Measurements from ENCODE around the gene ZNF235. TPM values are rescaled to one million over a fixed set of nuclear protein-coding genes. Genes with fewer than 3 reads are reported as not detected.
"Not testable (repeated sequence)": the region's sequence is repeated elsewhere in the genome, so short reads cannot be mapped to it uniquely, and the experiment has no call there.

The ZNF235 gene
- total RNA-seq = 1 to 10 TPM; 1.8 to 3.6 (median 2.1) TPM

DNA sequence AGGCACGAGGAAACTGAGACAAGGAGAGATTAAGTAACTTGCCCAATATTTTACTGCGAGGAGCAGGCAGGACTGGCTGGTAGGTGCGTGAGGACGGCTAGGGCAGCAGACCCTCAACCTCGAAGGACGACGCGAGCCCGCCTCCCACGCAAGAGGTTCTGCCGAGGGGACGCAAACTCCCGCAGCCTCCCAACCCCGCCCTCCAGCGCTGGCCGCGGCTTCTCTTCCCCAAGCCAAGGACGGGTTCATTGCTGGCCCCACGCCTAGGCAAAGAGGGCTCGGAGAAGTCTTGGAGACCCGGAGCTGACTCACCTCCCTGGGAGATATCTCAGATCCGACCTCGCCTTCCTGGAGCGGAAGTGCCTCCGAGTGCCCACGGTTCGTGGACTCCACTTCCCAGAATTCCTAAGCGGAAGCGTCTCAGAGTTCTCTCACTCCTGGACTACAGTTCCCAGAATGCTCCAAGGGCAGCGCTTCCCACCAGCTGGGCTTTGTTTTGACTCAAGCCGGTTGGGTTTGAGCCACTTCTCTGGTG, at the start of gene ZNF235:
ZNF235 (minus strand) TSS at position 367 of the 535 bp plus-strand sequence. CDS start 1,621 bp downstream, outside the sequence.
- intact Hi-C loops (cut with DNase I) = no loop called here
- WGBS, 2 donors = 1 to 2% methylated on average over 19 to 23 of the region's 31 CpGs
- peak within 1 kb of the TSS; percentile 73 to 92 (median 84) for H3K27ac ChIP-seq
- peaks cover 0 to 19% (median 5%) of the 10 kb centered on the region in 3 donors for H3K4me1 ChIP-seq
- H3K27me3 ChIP-seq = no peaks in the 10 kb centered on the region
- H3K36me3 ChIP-seq = peaks cover 0 to 29% (median 2%) of the 10 kb centered on the region in 3 donors
- no peak for TF ChIP-seq POLR2A (IDR thresholded peaks at IDR 0.05)
- TF ChIP-seq, protein P1, sequence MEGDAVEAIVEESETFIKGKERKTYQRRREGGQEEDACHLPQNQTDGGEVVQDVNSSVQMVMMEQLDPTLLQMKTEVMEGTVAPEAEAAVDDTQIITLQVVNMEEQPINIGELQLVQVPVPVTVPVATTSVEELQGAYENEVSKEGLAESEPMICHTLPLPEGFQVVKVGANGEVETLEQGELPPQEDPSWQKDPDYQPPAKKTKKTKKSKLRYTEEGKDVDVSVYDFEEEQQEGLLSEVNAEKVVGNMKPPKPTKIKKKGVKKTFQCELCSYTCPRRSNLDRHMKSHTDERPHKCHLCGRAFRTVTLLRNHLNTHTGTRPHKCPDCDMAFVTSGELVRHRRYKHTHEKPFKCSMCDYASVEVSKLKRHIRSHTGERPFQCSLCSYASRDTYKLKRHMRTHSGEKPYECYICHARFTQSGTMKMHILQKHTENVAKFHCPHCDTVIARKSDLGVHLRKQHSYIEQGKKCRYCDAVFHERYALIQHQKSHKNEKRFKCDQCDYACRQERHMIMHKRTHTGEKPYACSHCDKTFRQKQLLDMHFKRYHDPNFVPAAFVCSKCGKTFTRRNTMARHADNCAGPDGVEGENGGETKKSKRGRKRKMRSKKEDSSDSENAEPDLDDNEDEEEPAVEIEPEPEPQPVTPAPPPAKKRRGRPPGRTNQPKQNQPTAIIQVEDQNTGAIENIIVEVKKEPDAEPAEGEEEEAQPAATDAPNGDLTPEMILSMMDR (IDR thresholded peaks at IDR 0.05) = no peak
- DNase-seq = peak; percentile 46
- H3K4me3 ChIP-seq = peak within 1 kb of the TSS; percentile 60 to 95 (median 66)
- H3K9me3 ChIP-seq = peaks cover 0 to 29% (median 0%) of the 10 kb centered on the region in 3 donors

DNA sequence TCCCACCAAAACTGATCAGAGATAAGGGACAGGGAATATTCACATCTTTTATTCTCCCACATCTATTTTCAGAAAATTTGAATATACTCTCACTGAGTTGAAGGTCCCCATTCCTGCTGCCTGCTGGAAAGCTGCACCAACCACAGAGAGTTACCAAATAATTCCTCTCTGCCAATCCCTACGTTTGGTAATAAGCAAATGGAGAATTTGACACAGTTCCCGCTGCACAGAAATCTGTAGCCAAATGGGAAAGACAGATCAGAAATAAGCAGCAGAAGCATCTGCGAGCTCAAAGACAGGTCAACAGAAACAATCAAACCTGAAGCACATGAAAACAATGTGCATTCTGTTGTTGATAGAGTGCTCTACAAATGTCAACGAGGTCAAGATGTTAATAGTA, 41.7 kb upstream of the ZNF235 start:
- 82 to 86% methylated on average over 4 of the region's 4 CpGs for WGBS, 2 donors
- H3K27ac ChIP-seq = no peak overlapping the region
- intact Hi-C loops (cut with DNase I) = no loop called here
- TF ChIP-seq, protein P1 (IDR thresholded peaks at IDR 0.05) = no peak
- TF ChIP-seq POLR2A (IDR thresholded peaks at IDR 0.05) = no peak
- DNase-seq = no peak
- no peaks in the 10 kb centered on the region for H3K27me3 ChIP-seq
- H3K36me3 ChIP-seq = peaks cover 0 to 52% (median 0%) of the 10 kb centered on the region in 3 donors
- H3K4me1 ChIP-seq = no peaks in the 10 kb centered on the region
- peaks cover 0 to 86% (median 39%) of the 10 kb centered on the region in 3 donors for H3K9me3 ChIP-seq
- H3K4me3 ChIP-seq = no peak overlapping the region

DNA sequence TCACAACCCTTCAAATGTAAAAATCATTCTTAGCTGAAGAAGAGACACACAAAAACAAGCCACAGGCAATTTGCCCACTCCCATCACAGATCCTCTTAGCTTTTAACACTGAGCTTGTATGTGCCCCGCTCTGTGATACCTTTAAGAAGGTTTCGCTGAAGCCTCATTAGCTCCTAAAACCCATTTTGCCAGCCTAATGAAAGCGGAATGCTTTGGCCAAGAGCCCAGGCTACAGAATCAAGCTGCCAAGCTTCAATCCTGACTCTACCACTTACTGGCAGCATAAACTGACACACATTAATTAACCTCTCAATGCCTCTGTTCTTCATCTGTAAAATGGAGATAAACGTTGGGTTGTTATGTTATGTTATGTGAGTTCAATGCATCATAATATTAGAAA, 41.1 kb upstream of the ZNF235 start:
- H3K27me3 ChIP-seq = no peaks in the 10 kb centered on the region
- H3K4me1 ChIP-seq = no peaks in the 10 kb centered on the region
- no peak overlapping the region for H3K4me3 ChIP-seq
- DNase-seq = no peak
- H3K27ac ChIP-seq = no peak overlapping the region
- TF ChIP-seq, protein P1 (IDR thresholded peaks at IDR 0.05) = no peak
- TF ChIP-seq POLR2A (IDR thresholded peaks at IDR 0.05) = no peak
- WGBS, 2 donors = 80 to 88% methylated on average over 4 of the region's 4 CpGs
- H3K9me3 ChIP-seq = peaks cover 0 to 84% (median 37%) of the 10 kb centered on the region in 3 donors
- peaks cover 0 to 58% (median 0%) of the 10 kb centered on the region in 3 donors for H3K36me3 ChIP-seq
- intact Hi-C loops (cut with DNase I) = no loop called here

DNA sequence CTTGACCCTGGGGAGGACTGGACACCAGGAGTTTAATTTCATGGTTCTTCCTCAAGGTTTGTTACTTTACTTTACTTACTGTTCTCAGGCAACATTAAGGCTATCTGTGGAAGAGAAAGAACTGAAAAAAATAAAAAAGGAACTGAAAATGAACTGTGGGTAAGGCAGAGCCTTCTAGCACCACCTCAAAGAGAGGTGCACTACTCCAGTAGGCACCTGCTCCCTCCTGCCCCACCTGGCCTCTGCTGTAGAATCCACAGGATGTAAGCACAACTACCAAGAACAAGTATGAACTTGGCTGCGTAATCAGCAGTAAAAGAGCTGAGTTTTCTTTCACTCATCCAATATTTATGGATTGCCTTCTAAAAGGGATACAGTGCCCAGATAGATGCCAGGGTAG, 39.4 kb upstream of the ZNF235 start:
- no peak overlapping the region for H3K4me3 ChIP-seq
- H3K36me3 ChIP-seq = peaks cover 4 to 68% (median 6%) of the 10 kb centered on the region in 3 donors
- WGBS, 2 donors = 38 to 100% methylated on average over 1 of the region's 1 CpG
- no peak for DNase-seq
- peaks cover 0 to 89% (median 24%) of the 10 kb centered on the region in 3 donors for H3K9me3 ChIP-seq
- no peaks in the 10 kb centered on the region for H3K4me1 ChIP-seq
- no peak overlapping the region for H3K27ac ChIP-seq
- TF ChIP-seq, protein P1 (IDR thresholded peaks at IDR 0.05) = no peak
- no peak for TF ChIP-seq POLR2A (IDR thresholded peaks at IDR 0.05)
- H3K27me3 ChIP-seq = no peaks in the 10 kb centered on the region
- intact Hi-C loops (cut with DNase I) = no loop called here

DNA sequence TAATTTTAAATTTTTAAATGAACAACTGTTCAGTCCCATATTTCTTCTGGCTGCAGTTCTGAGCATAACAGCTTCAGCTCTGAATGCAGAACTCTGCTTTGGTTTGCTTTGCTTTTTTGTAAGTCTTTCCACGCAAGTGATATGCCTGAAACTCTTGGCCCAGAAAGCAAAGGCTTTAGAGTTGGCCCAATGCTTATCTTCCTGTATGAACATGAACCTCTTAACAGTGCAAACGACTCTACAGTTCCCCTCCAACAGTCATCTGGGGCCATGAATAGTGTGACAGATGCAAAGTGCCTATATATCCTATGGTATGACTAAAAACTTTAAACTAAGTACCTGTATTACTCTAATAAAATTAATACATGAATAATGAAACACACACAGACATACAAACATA, 37.0 kb upstream of the ZNF235 start:
- TF ChIP-seq, protein P1 (IDR thresholded peaks at IDR 0.05) = no peak
- TF ChIP-seq POLR2A (IDR thresholded peaks at IDR 0.05) = no peak
- Histone ChIP-seq H3K36me3 (peaks cover 8 to 90% (median 12%) of the 10 kb centered on the region in 3 donors), H3K27ac (no peak overlapping the region), H3K4me1 (no peaks in the 10 kb centered on the region), H3K4me3 (no peak overlapping the region), H3K9me3 (peaks cover 0 to 75% (median 30%) of the 10 kb centered on the region in 3 donors), H3K27me3 (no peaks in the 10 kb centered on the region)
- no peak for DNase-seq
- intact Hi-C loops (cut with DNase I) = no loop called here
- WGBS, 2 donors = 66 to 84% methylated on average over 2 of the region's 2 CpGs

DNA sequence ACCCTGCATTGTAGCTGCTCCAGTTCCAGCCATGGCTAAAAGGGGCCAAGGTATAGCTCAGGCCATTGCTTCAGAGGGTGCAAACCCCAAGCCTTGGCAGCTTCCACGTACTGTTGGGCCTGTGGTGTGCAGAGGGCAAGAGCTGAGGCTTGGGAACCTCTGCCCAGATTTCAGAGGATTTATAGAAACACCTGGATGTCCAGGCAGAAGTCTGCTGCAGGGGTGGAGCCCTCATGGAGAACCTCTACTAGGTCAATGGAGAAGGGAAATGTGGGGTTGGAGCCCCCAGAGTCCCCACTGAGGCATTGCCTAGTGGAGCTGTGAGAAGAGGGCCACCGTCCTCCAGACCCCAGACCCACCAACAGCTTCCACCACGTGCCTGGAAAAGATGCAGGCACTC, 29.8 kb upstream of the ZNF235 start:
- Histone ChIP-seq H3K9me3 (peaks cover 0 to 82% (median 60%) of the 10 kb centered on the region in 3 donors), H3K36me3 (peaks cover 5 to 98% (median 23%) of the 10 kb centered on the region in 3 donors)
- DNase-seq; H3K4me1 ChIP-seq; H3K27ac ChIP-seq; intact Hi-C loops (cut with DNase I); H3K4me3 ChIP-seq; H3K27me3 ChIP-seq: not testable (repeated sequence)
- WGBS, 2 donors = 43 to 75% methylated on average over 2 of the region's 3 CpGs
